AG04449 (cell line): Measurements from ENCODE around the gene ATOSA.

Source experiments
- CTCF ChIA-PET: fragments of 350-600 bp; formaldehyde crosslinking; extraction: SDS; loops from one replicate; lab custom pipeline; 2021; ENCODE audit warnings: antibody characterized with exemption; lab: Yijun Ruan, JAX
- POLR2A ChIA-PET: fragments of 400-600, 350-600 bp; formaldehyde crosslinking; extraction: SDS; loops from one replicate; lab custom pipeline; 2020; ENCODE audit warnings: antibody characterized with exemption, inconsistent platforms; lab: Yijun Ruan, JAX
- DNase-seq: peaks from one replicate; pipeline ENCODE4 v3.0.0-alpha.2; 2010; ENCODE audit warnings: low read depth, low spot score
- H3K4me3 ChIP-seq: 2 replicates; pipeline ENCODE4 v1.5.1; 2011; ENCODE audit warnings: low read depth, mild to moderate bottlenecking, control low read depth, low read length
- CTCF ChIP-seq: IDR thresholded peaks from one replicate; pipeline ENCODE4 v1.5.1; 2011; ENCODE audit warnings: mild to moderate bottlenecking, moderate library complexity, low read length, control low read depth, inconsistent platforms; ENCODE audit not compliant: insufficient read depth; ENCODE audit errors: missing control alignments

Gene ATOSA

GRCh38 chr15:52652984-52653383, 26.2 kb downstream of the ATOSA start:
- no peak overlapping the region for H3K4me3 ChIP-seq
- peak; percentile 75 for DNase-seq
- ChIA-PET POLR2A (interaction anchor here (1.9 kb wide), 1 partner anchor 10 kb away, joined by 8 read pairs; no protein-coding TSS in a partner anchor), CTCF (interaction anchor here (0.9 kb wide), 1 partner anchor 401 kb away, joined by 4 read pairs; no protein-coding TSS in a partner anchor)
- TF ChIP-seq CTCF: no peak

GRCh38 chr15:52652286-52652685, 26.9 kb downstream of the ATOSA start:
- CTCF ChIA-PET: interaction anchor here (0.9 to 1.1 kb wide), 2 partner anchors 9 to 401 kb away, joined by 4 to 6 read pairs; no protein-coding TSS in a partner anchor
- peak overlapping the region; percentile 19 for H3K4me3 ChIP-seq
- POLR2A ChIA-PET: interaction anchor here (1.9 kb wide), 1 partner anchor 9 kb away, joined by 8 read pairs; no protein-coding TSS in a partner anchor

GRCh38 chr15:52651868-52652267, 27.3 kb downstream of the ATOSA start:
- ChIA-PET CTCF (interaction anchor here (1.1 kb wide), 1 partner anchor 9 kb away, joined by 6 read pairs; no protein-coding TSS in a partner anchor), POLR2A (interaction anchor here (1.9 kb wide), 1 partner anchor 9 kb away, joined by 8 read pairs; no protein-coding TSS in a partner anchor)
- no peak for TF ChIP-seq CTCF
- H3K4me3 ChIP-seq: peak overlapping the region; percentile 41
- peak; percentile 61 for DNase-seq

More at GRCh38 chr15:52652286-52652685, 26.9 kb downstream of the ATOSA start:
- TF ChIP-seq CTCF: no peak
- no peak for DNase-seq

GRCh38 chr15:52651114-52651513, 28.1 kb downstream of the ATOSA start:
- no peak for TF ChIP-seq CTCF
- no peak overlapping the region for H3K4me3 ChIP-seq
- ChIA-PET CTCF (interaction anchor here (1.1 kb wide), 1 partner anchor 8 kb away, joined by 6 read pairs; no protein-coding TSS in a partner anchor), POLR2A (interaction anchor here (1.9 kb wide), 1 partner anchor 8 kb away, joined by 8 read pairs; no protein-coding TSS in a partner anchor)
- no peak for DNase-seq

GRCh38 chr15:52649686-52650085, 29.5 kb downstream of the ATOSA start:
- no peak for TF ChIP-seq CTCF
- ChIA-PET CTCF (no interaction called here), POLR2A (no interaction called here)
- no peak overlapping the region for H3K4me3 ChIP-seq
- DNase-seq: no peak

- CTCF ChIA-PET: no interaction called here
- POLR2A ChIA-PET: no interaction called here
- no peak overlapping the region for H3K4me3 ChIP-seq
- DNase-seq: no peak
- no peak for TF ChIP-seq CTCF
These were observed 33.3 kb downstream of the ATOSA start for GRCh38 chr15:52645916-52646315.
